HepG2 (cell line): ENCODE results near the gene CEP131. TPM values are rescaled to one million over a fixed set of nuclear protein-coding genes. Genes with fewer than 3 reads are reported as not detected.

Experiments used
- ATAC-seq: fragments of 200-7000 bp; cut with Tn5 transposase; 3 replicates; pipeline ENCODE4 v1.9.1; 2020; ENCODE audit warnings: mild to moderate bottlenecking, moderate library complexity
- BruUV-seq: library from RNA; stranded (reverse); fragments of 400-500 nt; replicated peaks from 2 replicates; lab custom pipeline; 2021; lab: Mats Ljungman, UMichigan
- CTCF ChIA-PET: fragments of 300-600 bp; formaldehyde crosslinking; extraction: SDS; loops from one replicate; lab custom pipeline; 2021; ENCODE audit warnings: low total read pairs, inconsistent platforms, low intra/inter-chr PET ratio; lab: Yijun Ruan, JAX
- POLR2A ChIA-PET: fragments of 350-600 bp; sonication (Branson Sonifier 250); formaldehyde crosslinking; loops from one replicate; lab custom pipeline; 2020; ENCODE audit warnings: antibody characterized with exemption, inconsistent platforms; lab: Yijun Ruan, JAX
- DNase-seq: peaks from one replicate; pipeline ENCODE4 v3.0.0-alpha.2; 2015; ENCODE audit warnings: low spot score
- FAIRE-seq: peaks from 3 replicates; lab custom pipeline; 2011; peaks lifted over from hg19 to GRCh38; lab: Jason Lieb, UNC
- H2AFZ ChIP-seq: one replicate; pipeline ENCODE4 v1.6.1; 2011; ENCODE audit warnings: low read length, inconsistent platforms
- H3K27ac ChIP-seq: fragments of 300-600 bp; 3 replicates; pipeline ENCODE4 v1.8.0; 2011; ENCODE audit warnings: mixed run types, mild to moderate bottlenecking, mixed read lengths, low read length, inconsistent platforms; ENCODE audit not compliant: insufficient read depth; ENCODE audit errors: extremely low read length
- H3K27me3 ChIP-seq, 2 experiments: fragments of 200-600 bp in 1 of 2; 2 replicates in 1 of 2; 3 replicates in 1 of 2; pipeline versions ENCODE4 v1.6.0 to v1.8.0; 2011; ENCODE audit warnings: low read length in 2 of 2, mild to moderate bottlenecking in 2 of 2, moderate library complexity in 2 of 2, inconsistent platforms in 1 of 2; ENCODE audit not compliant: insufficient read depth in 2 of 2, control insufficient read depth in 1 of 2
- H3K36me3 ChIP-seq, 2 experiments: fragments of 200-600 bp in 1 of 2; replicated peaks in 1 of 2; 2 replicates in 1 of 2; 3 replicates in 1 of 2; pipeline versions ENCODE4 v1.5.1 to v1.8.0; 2011; ENCODE audit warnings: low read length in 2 of 2, inconsistent platforms in 1 of 2; ENCODE audit not compliant: insufficient read depth in 2 of 2, control insufficient read depth in 1 of 2
- H3K4me1 ChIP-seq: 2 replicates; pipeline ENCODE4 v1.5.1; 2012; ENCODE audit warnings: low read length, inconsistent platforms; ENCODE audit not compliant: insufficient read depth
- H3K4me2 ChIP-seq: 2 replicates; pipeline ENCODE4 v1.6.0; 2011; ENCODE audit warnings: low read depth, low read length, inconsistent platforms
- H3K4me3 ChIP-seq, 3 experiments: fragments of 200-600 bp in 1 of 3; sonication (generic), shearing (Covaris generic) in 1 of 3; replicated peaks in 1 of 3; 2 replicates each; pipeline ENCODE4 v1.5.1; 2011 to 2016; ENCODE audit warnings: low read length in 3 of 3, inconsistent platforms in 2 of 3, low read depth in 2 of 3, mild to moderate bottlenecking in 2 of 3, control low read depth in 1 of 3, mixed read lengths in 1 of 3; ENCODE audit not compliant: insufficient read depth in 1 of 3
- H3K79me2 ChIP-seq: one replicate; pipeline ENCODE4 v1.6.1; 2011; ENCODE audit warnings: low read length, inconsistent platforms; ENCODE audit not compliant: insufficient read depth
- H3K9ac ChIP-seq: 2 replicates; pipeline ENCODE4 v1.6.0; 2011; ENCODE audit warnings: mild to moderate bottlenecking, low read depth, low read length, inconsistent platforms; ENCODE audit not compliant: insufficient read depth
- H3K9me3 ChIP-seq: 2 replicates; pipeline ENCODE4 v1.5.1; 2012; ENCODE audit warnings: mild to moderate bottlenecking, low read length
- H4K20me1 ChIP-seq: 2 replicates; pipeline ENCODE4 v1.6.0; 2011; ENCODE audit warnings: inconsistent platforms, mild to moderate bottlenecking, low read length, moderate library complexity; ENCODE audit not compliant: insufficient read depth
- ERF ChIP-seq: IDR thresholded peaks from 2 replicates; pipeline ENCODE4 v1.6.1; 2018; ENCODE audit warnings: missing biosample characterization, missing genetic modification reagents
- FOXC1 ChIP-seq: sonication (generic); formaldehyde crosslinking; IDR thresholded peaks from 2 replicates; pipeline ENCODE4 v1.8.0; 2022; ENCODE audit warnings: mild to moderate bottlenecking, missing genetic modification reagents, borderline replicate concordance
- KDM5B ChIP-seq: sonication (generic); formaldehyde crosslinking; IDR thresholded peaks from 2 replicates; pipeline ENCODE4 v1.4.0; 2020; ENCODE audit warnings: missing genetic modification reagents, mild to moderate bottlenecking, borderline replicate concordance
- KLF6 ChIP-seq: IDR thresholded peaks from 2 replicates; pipeline ENCODE4 v1.8.0; 2016; ENCODE audit warnings: missing biosample characterization, missing genetic modification reagents
- POLR2AphosphoS2 ChIP-seq: IDR thresholded peaks from 2 replicates; pipeline ENCODE4 v1.6.1; 2011; ENCODE audit warnings: low read depth, low read length, improper control_type of control experiment
- RBAK ChIP-seq: sonication (generic); formaldehyde crosslinking; IDR thresholded peaks from 2 replicates; pipeline ENCODE4 v1.5.1; 2020; ENCODE audit warnings: mild to moderate bottlenecking, missing genetic modification reagents
- SALL1 ChIP-seq: sonication (generic); formaldehyde crosslinking; IDR thresholded peaks from 2 replicates; pipeline ENCODE4 v1.8.0; 2022; ENCODE audit warnings: mild to moderate bottlenecking, missing genetic modification reagents
- SAP130 ChIP-seq: IDR thresholded peaks from 2 replicates; pipeline ENCODE4 v1.6.1; 2016; ENCODE audit warnings: low read depth
- SOX5 ChIP-seq: IDR thresholded peaks from 2 replicates; pipeline ENCODE4 v1.6.1; 2016; ENCODE audit warnings: borderline replicate concordance
- YEATS2 ChIP-seq: sonication (generic); formaldehyde crosslinking; IDR thresholded peaks from 2 replicates; pipeline ENCODE4 v1.4.0; 2020; ENCODE audit warnings: missing genetic modification reagents, borderline replicate concordance
- ZBTB38 ChIP-seq: sonication (generic); formaldehyde crosslinking; IDR thresholded peaks from 2 replicates; pipeline ENCODE4 v1.5.1; 2020; ENCODE audit warnings: mild to moderate bottlenecking, missing genetic modification reagents
- ZFX ChIP-seq: sonication (generic); formaldehyde crosslinking; IDR thresholded peaks from 2 replicates; pipeline ENCODE4 v1.4.0; 2020; ENCODE audit warnings: mild to moderate bottlenecking, low read depth, missing genetic modification reagents, moderate library complexity
- ZNF251 ChIP-seq: sonication (generic); formaldehyde crosslinking; IDR thresholded peaks from 2 replicates; pipeline ENCODE4 v1.9.0; 2021; ENCODE audit warnings: mild to moderate bottlenecking, missing genetic modification reagents
- ZNF292 ChIP-seq: sonication (generic); formaldehyde crosslinking; IDR thresholded peaks from 2 replicates; pipeline ENCODE4 v1.8.1; 2022; ENCODE audit warnings: mild to moderate bottlenecking, low read depth, missing genetic modification reagents, borderline replicate concordance
- ZNF331 ChIP-seq: sonication (generic); formaldehyde crosslinking; IDR thresholded peaks from 2 replicates; pipeline ENCODE4 v1.4.0; 2020; ENCODE audit warnings: missing genetic modification reagents
- WGBS: methylation state at CpG from one replicate; pipeline ENCODE4 v1.1.6; 2017; ENCODE audit warnings: low lambda C conversion rate; 5-methylcytosine and 5-hydroxymethylcytosine counted together
- in situ Hi-C: cut with HindIII; loops from 2 replicates; pipeline ENCODE4 v1.10.0; 2017; ENCODE audit warnings: low pct_unique_long_range_greater_than_20kb; ENCODE audit not compliant: extremely low pct_ligation_motif_present
- intact Hi-C: fragments of 100-400 bp; cut with micrococcal nuclease; formaldehyde crosslinking; loops from one replicate; pipeline ENCODE4 v1.10.0; 2022; ENCODE audit not compliant: unreplicated experiment
- polyA plus RNA-seq, 8 experiments: library from polyadenylated mRNA; depleted of rRNA in 3 of 8; stranded (reverse) in 7 of 8; unstranded in 1 of 8; fragments of >200 nt; fragmentation: Illumina TruSeq in 4 of 8; extraction: Trizol in 4 of 8; gene quantifications; 2 replicates each; pipeline versions ENCODE4 v1.2.1 to v1.2.3, GENCODE V29; 2011 to 2016; ENCODE audit warnings: low read depth in 4 of 8, missing spikeins in 1 of 8, mixed read lengths in 1 of 8; ENCODE audit not compliant: insufficient read depth in 1 of 8
- total RNA-seq, 5 experiments: library from RNA; depleted of rRNA; stranded (reverse); fragments of >200 nt; fragmentation: Illumina TruSeq; extraction: Trizol; gene quantifications; 2 replicates each; pipeline ENCODE4 v1.2.3, GENCODE V29; 2016; ENCODE audit warnings: low read depth in 1 of 5
- TF ChIP-seq, protein P1 (sequence below): sonication (generic); formaldehyde crosslinking; IDR thresholded peaks from 2 replicates; pipeline ENCODE4 v1.5.0; 2020; ENCODE audit warnings: missing genetic modification reagents
- TF ChIP-seq, protein P2 (sequence below): fragments of 450-650 bp; IDR thresholded peaks from 2 replicates; pipeline ENCODE4 v1.6.1; 2017
- TF ChIP-seq, protein P3 (sequence below): sonication (generic); formaldehyde crosslinking; IDR thresholded peaks from 2 replicates; pipeline ENCODE4 v1.5.0; 2020; ENCODE audit warnings: mild to moderate bottlenecking, missing genetic modification reagents, borderline replicate concordance

Gene CEP131
- total and polyA plus RNA-seq, 2 of the 13 experiments (the other 11 are each of a cell fraction or from before 2014, with no cell fraction given), result 5.0 to 16.8 TPM

DNA sequence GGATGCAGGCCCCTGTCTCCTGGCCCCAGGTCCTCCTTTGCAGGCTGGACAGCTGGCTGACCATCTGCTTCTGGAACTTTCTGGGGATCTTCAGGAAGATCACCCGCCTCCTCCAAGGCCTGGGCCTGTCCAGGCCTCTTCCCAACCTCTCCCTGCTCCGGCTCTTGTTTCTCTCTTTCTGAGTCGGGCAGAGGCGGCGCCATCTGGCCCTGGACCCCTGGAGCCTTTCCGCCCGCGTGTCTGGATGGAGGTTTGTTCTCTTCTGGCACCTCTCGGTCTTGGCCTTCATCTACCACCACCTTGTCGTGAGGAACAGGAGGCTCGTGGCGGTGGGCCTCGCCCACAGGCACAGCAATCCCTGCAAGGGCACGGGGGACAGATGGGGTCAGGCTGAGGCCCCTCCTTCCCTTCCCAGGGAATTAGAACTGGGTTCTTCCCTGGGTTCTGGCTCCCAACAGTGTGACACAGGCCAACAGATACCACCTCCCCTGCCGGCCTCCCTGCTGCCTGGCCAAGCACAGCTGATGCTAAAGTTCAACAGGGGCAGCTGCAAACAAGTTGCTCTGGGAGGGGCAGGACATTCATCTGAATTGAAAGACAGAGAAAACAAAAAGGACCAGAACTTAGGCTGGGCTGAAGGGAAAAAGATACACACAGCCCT, 29.7 kb upstream of the CEP131 start:
- in situ Hi-C loops, result no loop called here
- Histone ChIP-seq H3K79me2 (no peaks in the 10 kb centered on the region), H3K27me3 (no peaks in the 10 kb centered on the region), H3K9me3 (no peaks in the 10 kb centered on the region), H3K36me3 (peaks cover 16 to 22% of the 10 kb centered on the region in 2 experiments), H3K4me3 (peak overlapping the region in 1 of 3 experiments; percentile 9; a peak in 1 of 6 replicates), H3K9ac (peak overlapping the region; percentile 14; the same call in 1 of the 2 replicates), H2AFZ (no peak overlapping the region), H4K20me1 (peaks cover 4% of the 10 kb centered on the region; the same call in 1 of the 2 replicates), H3K27ac (peak overlapping the region; percentile 46), H3K4me2 (peak overlapping the region; percentile 41), H3K4me1 (peaks cover 26% of the 10 kb centered on the region)
- ATAC-seq (peak; percentile 75), FAIRE-seq (peak; percentile 90), DNase-seq (peak; percentile 68)
- BruUV-seq, result TSS peak; percentile 33
- WGBS, result 80% methylated on average over 15 of the region's 15 CpGs
- CTCF ChIA-PET, result interaction anchor here (1.6 to 2.1 kb wide), 3 partner anchors 232 to 349 kb away, joined by 8 to 17 read pairs (median 12); no protein-coding TSS in a partner anchor
- POLR2A ChIA-PET, result interaction anchor here (1.0 kb wide), 1 partner anchor 261 kb away, joined by 3 read pairs; no protein-coding TSS in a partner anchor
- intact Hi-C loops, result loop anchor here (2.0 kb wide), 1 partner anchor 270 kb away; no protein-coding TSS in a partner anchor
- TF ChIP-seq ZNF292 (0 out of 2 replicates have a peak, but pooled peaks have one; percentile 38), ZNF251 (no peak), SALL1 (CRISPR knock-in tag) (peak; percentile 27; the same call in 1 of the 2 replicates), KLF6 (CRISPR knock-in tag) (no peak), ERF (CRISPR knock-in tag) (no peak), SAP130 (CRISPR knock-in tag) (peak; percentile 54; the same call in 1 of the 2 replicates), YEATS2 (CRISPR knock-in tag) (no peak), SOX5 (CRISPR knock-in tag) (no peak), ZBTB38 (CRISPR knock-in tag) (0 out of 2 replicates have a peak, but pooled peaks have one; percentile 8), POLR2AphosphoS2 (no peak), ZFX (CRISPR knock-in tag) (0 out of 2 replicates have a peak, but pooled peaks have one; percentile 25), FOXC1 (CRISPR knock-in tag) (0 out of 2 replicates have a peak, but pooled peaks have one; percentile 32), RBAK (CRISPR knock-in tag) (0 out of 2 replicates have a peak, but pooled peaks have one; percentile 39), KDM5B (CRISPR knock-in tag) (0 out of 2 replicates have a peak, but pooled peaks have one; percentile 19), ZNF331 (CRISPR knock-in tag) (0 out of 2 replicates have a peak, but pooled peaks have one; percentile 16)
- TF ChIP-seq, protein P1, sequence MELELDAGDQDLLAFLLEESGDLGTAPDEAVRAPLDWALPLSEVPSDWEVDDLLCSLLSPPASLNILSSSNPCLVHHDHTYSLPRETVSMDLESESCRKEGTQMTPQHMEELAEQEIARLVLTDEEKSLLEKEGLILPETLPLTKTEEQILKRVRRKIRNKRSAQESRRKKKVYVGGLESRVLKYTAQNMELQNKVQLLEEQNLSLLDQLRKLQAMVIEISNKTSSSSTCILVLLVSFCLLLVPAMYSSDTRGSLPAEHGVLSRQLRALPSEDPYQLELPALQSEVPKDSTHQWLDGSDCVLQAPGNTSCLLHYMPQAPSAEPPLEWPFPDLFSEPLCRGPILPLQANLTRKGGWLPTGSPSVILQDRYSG (CRISPR knock-in tag), result no peak
- TF ChIP-seq, protein P2, sequence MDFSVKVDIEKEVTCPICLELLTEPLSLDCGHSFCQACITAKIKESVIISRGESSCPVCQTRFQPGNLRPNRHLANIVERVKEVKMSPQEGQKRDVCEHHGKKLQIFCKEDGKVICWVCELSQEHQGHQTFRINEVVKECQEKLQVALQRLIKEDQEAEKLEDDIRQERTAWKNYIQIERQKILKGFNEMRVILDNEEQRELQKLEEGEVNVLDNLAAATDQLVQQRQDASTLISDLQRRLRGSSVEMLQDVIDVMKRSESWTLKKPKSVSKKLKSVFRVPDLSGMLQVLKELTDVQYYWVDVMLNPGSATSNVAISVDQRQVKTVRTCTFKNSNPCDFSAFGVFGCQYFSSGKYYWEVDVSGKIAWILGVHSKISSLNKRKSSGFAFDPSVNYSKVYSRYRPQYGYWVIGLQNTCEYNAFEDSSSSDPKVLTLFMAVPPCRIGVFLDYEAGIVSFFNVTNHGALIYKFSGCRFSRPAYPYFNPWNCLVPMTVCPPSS, result no peak
- TF ChIP-seq, protein P3, sequence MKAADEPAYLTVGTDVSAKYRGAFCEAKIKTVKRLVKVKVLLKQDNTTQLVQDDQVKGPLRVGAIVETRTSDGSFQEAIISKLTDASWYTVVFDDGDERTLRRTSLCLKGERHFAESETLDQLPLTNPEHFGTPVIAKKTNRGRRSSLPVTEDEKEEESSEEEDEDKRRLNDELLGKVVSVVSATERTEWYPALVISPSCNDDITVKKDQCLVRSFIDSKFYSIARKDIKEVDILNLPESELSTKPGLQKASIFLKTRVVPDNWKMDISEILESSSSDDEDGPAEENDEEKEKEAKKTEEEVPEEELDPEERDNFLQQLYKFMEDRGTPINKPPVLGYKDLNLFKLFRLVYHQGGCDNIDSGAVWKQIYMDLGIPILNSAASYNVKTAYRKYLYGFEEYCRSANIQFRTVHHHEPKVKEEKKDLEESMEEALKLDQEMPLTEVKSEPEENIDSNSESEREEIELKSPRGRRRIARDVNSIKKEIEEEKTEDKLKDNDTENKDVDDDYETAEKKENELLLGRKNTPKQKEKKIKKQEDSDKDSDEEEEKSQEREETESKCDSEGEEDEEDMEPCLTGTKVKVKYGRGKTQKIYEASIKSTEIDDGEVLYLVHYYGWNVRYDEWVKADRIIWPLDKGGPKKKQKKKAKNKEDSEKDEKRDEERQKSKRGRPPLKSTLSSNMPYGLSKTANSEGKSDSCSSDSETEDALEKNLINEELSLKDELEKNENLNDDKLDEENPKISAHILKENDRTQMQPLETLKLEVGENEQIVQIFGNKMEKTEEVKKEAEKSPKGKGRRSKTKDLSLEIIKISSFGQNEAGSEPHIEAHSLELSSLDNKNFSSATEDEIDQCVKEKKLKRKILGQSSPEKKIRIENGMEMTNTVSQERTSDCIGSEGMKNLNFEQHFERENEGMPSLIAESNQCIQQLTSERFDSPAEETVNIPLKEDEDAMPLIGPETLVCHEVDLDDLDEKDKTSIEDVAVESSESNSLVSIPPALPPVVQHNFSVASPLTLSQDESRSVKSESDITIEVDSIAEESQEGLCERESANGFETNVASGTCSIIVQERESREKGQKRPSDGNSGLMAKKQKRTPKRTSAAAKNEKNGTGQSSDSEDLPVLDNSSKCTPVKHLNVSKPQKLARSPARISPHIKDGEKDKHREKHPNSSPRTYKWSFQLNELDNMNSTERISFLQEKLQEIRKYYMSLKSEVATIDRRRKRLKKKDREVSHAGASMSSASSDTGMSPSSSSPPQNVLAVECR, result peak; percentile 58
